ENCODE measurements around the gene GPA33.

The GPA33 gene

GRCh38 chr1:167104256-167104633, 14.1 kb upstream of the GPA33 start:
- no peak for DNase-seq (ENCODE audit: low read depth in 1 of 2, low spot score in 1 of 2)
- Histone ChIP-seq H3K4me3 (replicated peaks; ENCODE audit: insufficient read depth, low read length) (no peak overlapping the region), H3K27ac (replicated peaks) (no peak overlapping the region), H3K27me3 (ENCODE audit: insufficient read depth, poor library complexity, severe bottlenecking) (no peaks in the 10 kb centered on the region)
- TF ChIP-seq SPI1 (IDR thresholded peaks at IDR 0.05; ENCODE audit: borderline replicate concordance, low read depth): no peak
- no peak for TF ChIP-seq POLR2AphosphoS5 (IDR thresholded peaks at IDR 0.05; ENCODE audit: low read depth)
- no peak for TF ChIP-seq CTCF (IDR thresholded peaks at IDR 0.05; ENCODE audit: insufficient read depth, low read length)
- TF ChIP-seq, protein P1, sequence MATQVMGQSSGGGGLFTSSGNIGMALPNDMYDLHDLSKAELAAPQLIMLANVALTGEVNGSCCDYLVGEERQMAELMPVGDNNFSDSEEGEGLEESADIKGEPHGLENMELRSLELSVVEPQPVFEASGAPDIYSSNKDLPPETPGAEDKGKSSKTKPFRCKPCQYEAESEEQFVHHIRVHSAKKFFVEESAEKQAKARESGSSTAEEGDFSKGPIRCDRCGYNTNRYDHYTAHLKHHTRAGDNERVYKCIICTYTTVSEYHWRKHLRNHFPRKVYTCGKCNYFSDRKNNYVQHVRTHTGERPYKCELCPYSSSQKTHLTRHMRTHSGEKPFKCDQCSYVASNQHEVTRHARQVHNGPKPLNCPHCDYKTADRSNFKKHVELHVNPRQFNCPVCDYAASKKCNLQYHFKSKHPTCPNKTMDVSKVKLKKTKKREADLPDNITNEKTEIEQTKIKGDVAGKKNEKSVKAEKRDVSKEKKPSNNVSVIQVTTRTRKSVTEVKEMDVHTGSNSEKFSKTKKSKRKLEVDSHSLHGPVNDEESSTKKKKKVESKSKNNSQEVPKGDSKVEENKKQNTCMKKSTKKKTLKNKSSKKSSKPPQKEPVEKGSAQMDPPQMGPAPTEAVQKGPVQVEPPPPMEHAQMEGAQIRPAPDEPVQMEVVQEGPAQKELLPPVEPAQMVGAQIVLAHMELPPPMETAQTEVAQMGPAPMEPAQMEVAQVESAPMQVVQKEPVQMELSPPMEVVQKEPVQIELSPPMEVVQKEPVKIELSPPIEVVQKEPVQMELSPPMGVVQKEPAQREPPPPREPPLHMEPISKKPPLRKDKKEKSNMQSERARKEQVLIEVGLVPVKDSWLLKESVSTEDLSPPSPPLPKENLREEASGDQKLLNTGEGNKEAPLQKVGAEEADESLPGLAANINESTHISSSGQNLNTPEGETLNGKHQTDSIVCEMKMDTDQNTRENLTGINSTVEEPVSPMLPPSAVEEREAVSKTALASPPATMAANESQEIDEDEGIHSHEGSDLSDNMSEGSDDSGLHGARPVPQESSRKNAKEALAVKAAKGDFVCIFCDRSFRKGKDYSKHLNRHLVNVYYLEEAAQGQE (IDR thresholded peaks at IDR 0.05; ENCODE audit: insufficient replicate concordance, low read depth): no peak
- TF ChIP-seq GABPA (IDR thresholded peaks at IDR 0.05; ENCODE audit: low read depth): no peak

- no peaks in the 10 kb centered on the region for H3K27me3 ChIP-seq (ENCODE audit: insufficient read depth, poor library complexity, severe bottlenecking)
- TF ChIP-seq SPI1 (IDR thresholded peaks at IDR 0.05; ENCODE audit: borderline replicate concordance, low read depth) (no peak), CTCF (IDR thresholded peaks at IDR 0.05; ENCODE audit: insufficient read depth, low read length) (no peak), POLR2AphosphoS5 (IDR thresholded peaks at IDR 0.05; ENCODE audit: low read depth) (no peak), GABPA (IDR thresholded peaks at IDR 0.05; ENCODE audit: low read depth) (no peak)
- TF ChIP-seq, protein P1 (IDR thresholded peaks at IDR 0.05; ENCODE audit: insufficient replicate concordance, low read depth): no peak
- no peak overlapping the region for H3K4me3 ChIP-seq (replicated peaks; ENCODE audit: insufficient read depth, low read length)
- H3K27ac ChIP-seq (replicated peaks): no peak overlapping the region
- DNase-seq (ENCODE audit: low read depth in 1 of 2, low spot score in 1 of 2): no peak
Measured at GRCh38 chr1:167102906-167103573, 12.9 kb upstream of the GPA33 start.

DNA sequence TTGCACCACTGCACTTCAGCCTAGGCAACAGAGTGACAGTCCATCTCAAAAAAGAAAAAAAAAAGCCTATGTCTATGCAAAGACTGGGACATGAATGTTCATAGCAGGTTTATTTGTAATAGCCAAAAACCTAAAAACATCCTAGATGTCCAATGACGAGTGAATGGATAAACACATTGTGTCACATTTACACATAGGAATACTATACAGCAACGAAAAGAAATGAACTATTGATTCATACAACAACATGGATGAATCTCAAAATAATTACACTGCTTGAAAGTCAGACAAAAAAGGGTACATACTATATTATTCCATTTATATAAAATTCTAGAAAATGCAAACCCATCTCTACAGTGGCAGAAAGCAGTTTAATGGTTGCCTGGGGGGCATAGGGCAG, 11.6 kb upstream of the GPA33 start:
- DNase-seq (ENCODE audit: low read depth in 1 of 2, low spot score in 1 of 2): no peak
- Histone ChIP-seq H3K27ac (replicated peaks) (no peak overlapping the region), H3K27me3 (ENCODE audit: insufficient read depth, poor library complexity, severe bottlenecking) (no peaks in the 10 kb centered on the region), H3K4me3 (replicated peaks; ENCODE audit: insufficient read depth, low read length) (no peak overlapping the region)
- TF ChIP-seq, protein P1 (IDR thresholded peaks at IDR 0.05; ENCODE audit: insufficient replicate concordance, low read depth): no peak
- no peak for TF ChIP-seq POLR2AphosphoS5 (IDR thresholded peaks at IDR 0.05; ENCODE audit: low read depth)
- no peak for TF ChIP-seq SPI1 (IDR thresholded peaks at IDR 0.05; ENCODE audit: borderline replicate concordance, low read depth)
- no peak for TF ChIP-seq CTCF (IDR thresholded peaks at IDR 0.05; ENCODE audit: insufficient read depth, low read length)
- TF ChIP-seq GABPA (IDR thresholded peaks at IDR 0.05; ENCODE audit: low read depth): no peak

Data from HL-60 (cell line).